Measurements from ENCODE around the gene ETNK2.

- TF ChIP-seq CTCF (IDR thresholded peaks at IDR 0.05) (no peak), POLR2AphosphoS5 (IDR thresholded peaks at IDR 0.05) (no peak), POLR2A (IDR thresholded peaks at IDR 0.05) (no peak)
Measured at GRCh38 chr1:204139088-204139487, 12.8 kb downstream of the ETNK2 start.
